ENCODE data around the gene SYNJ2. TPM values are rescaled to one million over a fixed set of nuclear protein-coding genes. Genes with fewer than 3 reads are reported as not detected.

Gene SYNJ2
- total and polyA plus RNA-seq, 2 donors (not counting 3 experiments of a cell fraction or from before 2014, with no cell fraction given), result 35.1 to 78.2 TPM

GRCh38 chr6:157974967-157975366 is 6.7 kb upstream of the SYNJ2 start:
- intact Hi-C loops (cut with micrococcal nuclease), result no loop called here
- Histone ChIP-seq H4K20me1 (replicated peaks; ENCODE audit: control insufficient read depth, extremely low read depth, insufficient read depth, low read length) (no peaks in the 10 kb centered on the region), H3K9me3 (replicated peaks; ENCODE audit: control insufficient read depth, insufficient read depth, low read length) (no peaks in the 10 kb centered on the region), H3K4me2 (ENCODE audit: insufficient read depth, low read length) (no peak overlapping the region), H3K36me3 (ENCODE audit: control insufficient read depth in 2 of 2, extremely low read depth in 1 of 2, insufficient read depth in 2 of 2, low read length in 2 of 2) (no peaks in the 10 kb centered on the region), H3K4me3 (replicated peaks in 1 of 3; ENCODE audit: insufficient read depth in 1 of 3, low read depth in 1 of 3, low read length in 3 of 3) (no peak overlapping the region), H3K79me2 (ENCODE audit: control insufficient read depth, insufficient read depth, low read length) (no peaks in the 10 kb centered on the region), H2AFZ (ENCODE audit: low read depth, low read length) (no peak overlapping the region), H3K27me3 (ENCODE audit: control insufficient read depth in 2 of 2, insufficient read depth in 2 of 2, low read length in 2 of 2) (no peaks in the 10 kb centered on the region), H3K9me1 (replicated peaks; ENCODE audit: control insufficient read depth, extremely low read depth, insufficient read depth, low read length) (no peaks in the 10 kb centered on the region), H3K27ac (ENCODE audit: insufficient read depth, low read depth, low read length) (no peak overlapping the region), H3K4me1 (ENCODE audit: control insufficient read depth, extremely low read depth, insufficient read depth, low read length) (no peaks in the 10 kb centered on the region), H3K9ac (replicated peaks; ENCODE audit: extremely low read depth, insufficient read depth, low read length) (no peak overlapping the region)
- no peak for TF ChIP-seq FOS (IDR thresholded peaks at IDR 0.05; ENCODE audit: borderline replicate concordance, insufficient read depth, low read length)
- TF ChIP-seq POLR2A (IDR thresholded peaks at IDR 0.05; ENCODE audit: low read depth, low read length), result no peak
- TF ChIP-seq EZH2 (IDR thresholded peaks at IDR 0.05; ENCODE audit: borderline replicate concordance, low read depth, low read length, severe bottlenecking), result no peak
- TF ChIP-seq MYC (IDR thresholded peaks at IDR 0.05; ENCODE audit: low read depth, low read length), result no peak
- TF ChIP-seq MAX (IDR thresholded peaks at IDR 0.05; ENCODE audit: insufficient read depth, insufficient read length), result no peak
- no peak for TF ChIP-seq CTCF (IDR thresholded peaks at IDR 0.05; ENCODE audit: extremely low read depth in 1 of 2, insufficient read depth in 1 of 2, low read depth in 1 of 2, low read length in 2 of 2)
- FAIRE-seq, result no peak
- no peak for DNase-seq (ENCODE audit: low read depth, low spot score)
- dilution Hi-C loops (cut with MboI; ENCODE audit: extremely low pct_ligation_motif_present, low sequenced_read_pairs), result no loop called here
- ChIA-PET POLR2A (no interaction called here), CTCF (no interaction called here)
- no TSS peak for BruUV-seq (replicated peaks)

GRCh38 chr6:157975456-157975855 is 6.2 kb upstream of the SYNJ2 start:
- Histone ChIP-seq H3K4me1 (ENCODE audit: control insufficient read depth, extremely low read depth, insufficient read depth, low read length) (no peaks in the 10 kb centered on the region), H3K9ac (replicated peaks; ENCODE audit: extremely low read depth, insufficient read depth, low read length) (no peak overlapping the region), H3K36me3 (ENCODE audit: control insufficient read depth in 2 of 2, extremely low read depth in 1 of 2, insufficient read depth in 2 of 2, low read length in 2 of 2) (no peaks in the 10 kb centered on the region), H3K27me3 (ENCODE audit: control insufficient read depth in 2 of 2, insufficient read depth in 2 of 2, low read length in 2 of 2) (no peaks in the 10 kb centered on the region), H3K27ac (ENCODE audit: insufficient read depth, low read depth, low read length) (no peak overlapping the region), H3K9me3 (replicated peaks; ENCODE audit: control insufficient read depth, insufficient read depth, low read length) (no peaks in the 10 kb centered on the region), H3K4me2 (ENCODE audit: insufficient read depth, low read length) (no peak overlapping the region), H2AFZ (ENCODE audit: low read depth, low read length) (no peak overlapping the region), H3K9me1 (replicated peaks; ENCODE audit: control insufficient read depth, extremely low read depth, insufficient read depth, low read length) (no peaks in the 10 kb centered on the region), H4K20me1 (replicated peaks; ENCODE audit: control insufficient read depth, extremely low read depth, insufficient read depth, low read length) (no peaks in the 10 kb centered on the region), H3K4me3 (replicated peaks in 1 of 3; ENCODE audit: insufficient read depth in 1 of 3, low read depth in 1 of 3, low read length in 3 of 3) (no peak overlapping the region), H3K79me2 (ENCODE audit: control insufficient read depth, insufficient read depth, low read length) (no peaks in the 10 kb centered on the region)
- TF ChIP-seq MYC (IDR thresholded peaks at IDR 0.05; ENCODE audit: low read depth, low read length) (no peak), POLR2A (IDR thresholded peaks at IDR 0.05; ENCODE audit: low read depth, low read length) (no peak), EZH2 (IDR thresholded peaks at IDR 0.05; ENCODE audit: borderline replicate concordance, low read depth, low read length, severe bottlenecking) (no peak), MAX (IDR thresholded peaks at IDR 0.05; ENCODE audit: insufficient read depth, insufficient read length) (no peak), CTCF (IDR thresholded peaks at IDR 0.05; ENCODE audit: extremely low read depth in 1 of 2, insufficient read depth in 1 of 2, low read depth in 1 of 2, low read length in 2 of 2) (no peak), POLR2AphosphoS5 (IDR thresholded peaks at IDR 0.05; ENCODE audit: insufficient read depth, low read depth, low read length) (no peak), FOS (IDR thresholded peaks at IDR 0.05; ENCODE audit: borderline replicate concordance, insufficient read depth, low read length) (no peak), GATA2 (IDR thresholded peaks at IDR 0.05; ENCODE audit: insufficient read depth, insufficient read length, low read depth, low read length) (no peak), JUN (IDR thresholded peaks at IDR 0.05; ENCODE audit: borderline replicate concordance, insufficient read depth, insufficient read length, low read depth) (no peak)
- FAIRE-seq (no peak), DNase-seq (ENCODE audit: low read depth, low spot score) (no peak)
- no TSS peak for BruUV-seq (replicated peaks)
- ChIA-PET POLR2A (no interaction called here), CTCF (interaction anchor here (0.7 kb wide), 1 partner anchor 98 kb away, joined by 3 read pairs; no protein-coding TSS in a partner anchor)
- dilution Hi-C loops (cut with MboI; ENCODE audit: extremely low pct_ligation_motif_present, low sequenced_read_pairs), result no loop called here
- intact Hi-C loops (cut with micrococcal nuclease), result no loop called here
